SK-N-MC (cell line): ENCODE data around the gene NDUFS8.

Experiments
- EZH2 ChIP-seq: fragments of 200-600 bp; sonication (generic); IDR thresholded peaks from one replicate; pipeline ENCODE4 v1.6.1; 2017; ENCODE audit warnings: antibody characterized with exemption
- POLR2AphosphoS5 ChIP-seq: IDR thresholded peaks from 2 replicates; pipeline ENCODE4 v1.6.1; 2012; ENCODE audit warnings: mild to moderate bottlenecking, low read depth, low read length, borderline replicate concordance

DNA sequence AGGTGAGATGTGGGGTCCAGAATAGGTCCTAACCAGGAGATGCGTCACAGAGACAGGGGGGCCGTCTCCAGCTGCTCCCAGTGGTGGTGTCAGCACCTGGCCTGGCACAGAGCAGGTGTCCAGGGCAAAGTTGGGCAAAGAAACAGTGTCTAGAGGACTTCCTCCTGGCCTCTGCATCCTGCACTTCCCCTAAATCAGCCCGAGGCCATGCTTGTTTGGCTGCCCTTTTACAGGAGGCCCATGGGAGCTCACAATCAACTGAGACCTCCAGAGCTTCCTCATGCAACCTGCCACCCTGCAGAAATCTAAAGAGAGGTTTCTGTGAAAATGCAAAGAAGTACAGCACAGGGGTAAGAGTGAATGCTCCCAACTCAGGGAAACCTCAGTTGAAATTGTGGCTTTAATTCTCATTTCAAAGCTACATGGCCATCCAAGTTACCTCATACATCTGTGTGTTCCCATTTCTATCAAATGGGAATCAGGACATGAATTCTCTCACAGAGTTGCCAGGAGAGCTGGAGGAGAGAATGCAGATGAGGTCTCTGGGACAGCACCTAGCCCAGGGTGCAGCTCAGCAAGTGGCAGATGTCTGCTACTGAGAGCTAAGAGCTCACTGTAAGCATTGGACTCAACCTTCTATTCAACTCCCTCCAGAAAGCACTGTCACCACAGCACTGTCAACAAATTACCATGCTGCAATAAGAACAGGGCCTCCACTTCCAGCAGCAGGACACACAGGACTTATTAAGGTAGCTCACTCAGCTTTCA lies 41.0 kb downstream of the NDUFS8 start:
- TF ChIP-seq EZH2 = no peak
- TF ChIP-seq POLR2AphosphoS5 = no peak
